ENCODE data around the gene ROBO2.

DNA sequence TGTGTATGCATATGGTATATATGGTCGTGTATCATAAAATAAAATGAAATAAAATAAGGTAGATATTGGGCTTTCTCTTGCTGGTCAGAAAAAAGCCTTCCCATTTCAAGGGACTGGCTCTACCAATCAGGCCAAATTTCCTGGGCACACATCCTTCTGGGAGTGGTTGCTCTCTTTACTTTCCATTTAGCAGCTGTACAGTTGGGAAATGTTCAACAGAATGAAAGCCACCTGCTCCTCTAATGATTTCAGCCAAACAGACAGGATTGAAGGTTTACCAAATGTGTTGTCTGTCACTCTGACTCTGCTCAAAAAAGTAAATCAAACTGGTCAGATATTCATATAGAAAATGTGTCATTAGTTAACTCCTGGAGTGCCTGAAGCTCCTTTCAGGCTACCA, 380.4 kb downstream of the ROBO2 start:
- TF ChIP-seq CTCF (IDR thresholded peaks at IDR 0.05) (no peak), POLR2A (IDR thresholded peaks at IDR 0.05) (no peak), POLR2AphosphoS5 (IDR thresholded peaks at IDR 0.05) (no peak)
